ENCODE results near the gene LMBRD1.
A peak's percentile ranks its signal among the peaks of the same experiment; 100 is the strongest.

LMBRD1 gene

GRCh38 chr6:69664551-69664950 is 132.3 kb downstream of the LMBRD1 start:
- no peak for TF ChIP-seq CTCF (IDR thresholded peaks at IDR 0.05; ENCODE audit: insufficient read depth, low read depth, low read length, missing control alignments)
- H3K4me3 ChIP-seq (ENCODE audit: low read depth, low read length) = no peak overlapping the region
- DNase-seq (ENCODE audit: low read depth) = no peak

- peak; percentile 6 for DNase-seq (ENCODE audit: low read depth)
- no peak for TF ChIP-seq CTCF (IDR thresholded peaks at IDR 0.05; ENCODE audit: insufficient read depth, low read depth, low read length, missing control alignments)
- no peak overlapping the region for H3K4me3 ChIP-seq (ENCODE audit: low read depth, low read length)
Measured at GRCh38 chr6:69663215-69663614, 133.6 kb downstream of the LMBRD1 start.

- no peak overlapping the region for H3K4me3 ChIP-seq (ENCODE audit: low read depth, low read length)
- no peak for DNase-seq (ENCODE audit: low read depth)
- TF ChIP-seq CTCF (IDR thresholded peaks at IDR 0.05; ENCODE audit: insufficient read depth, low read depth, low read length, missing control alignments) = no peak
Measured at GRCh38 chr6:69650703-69651102, 146.1 kb downstream of the LMBRD1 start.

- no peak for TF ChIP-seq CTCF (IDR thresholded peaks at IDR 0.05; ENCODE audit: insufficient read depth, low read depth, low read length, missing control alignments)
- no peak for DNase-seq (ENCODE audit: low read depth)
- no peak overlapping the region for H3K4me3 ChIP-seq (ENCODE audit: low read depth, low read length)
Measured at GRCh38 chr6:69647726-69648125, 149.1 kb downstream of the LMBRD1 start.

- no peak for DNase-seq (ENCODE audit: low read depth)
- TF ChIP-seq CTCF (IDR thresholded peaks at IDR 0.05; ENCODE audit: insufficient read depth, low read depth, low read length, missing control alignments) = no peak
- no peak overlapping the region for H3K4me3 ChIP-seq (ENCODE audit: low read depth, low read length)
Measured at GRCh38 chr6:69643688-69644087, 153.1 kb downstream of the LMBRD1 start.

- TF ChIP-seq CTCF (IDR thresholded peaks at IDR 0.05; ENCODE audit: insufficient read depth, low read depth, low read length, missing control alignments) = no peak
- no peak overlapping the region for H3K4me3 ChIP-seq (ENCODE audit: low read depth, low read length)
- no peak for DNase-seq (ENCODE audit: low read depth)
Measured at GRCh38 chr6:69632932-69633331, 163.9 kb downstream of the LMBRD1 start.

- no peak overlapping the region for H3K4me3 ChIP-seq (ENCODE audit: low read depth, low read length)
- TF ChIP-seq CTCF (IDR thresholded peaks at IDR 0.05; ENCODE audit: insufficient read depth, low read depth, low read length, missing control alignments) = no peak
- peak; percentile 23 for DNase-seq (ENCODE audit: low read depth)
Measured at GRCh38 chr6:69631552-69632346, 165.1 kb downstream of the LMBRD1 start.
